Hepatocyte (in vitro differentiated cells): ENCODE results near the gene SLC33A1. TPM values are rescaled to one million over a fixed set of nuclear protein-coding genes. Genes with fewer than 3 reads are reported as not detected.
"Not testable (repeated sequence)": the region's sequence is repeated elsewhere in the genome, so short reads cannot be mapped to it uniquely, and the experiment has no call there.

Experiments used
- DNase-seq: peaks from one replicate; pipeline ENCODE4 v3.0.0-alpha.2; 2016; ENCODE audit warnings: low spot score
- H2AFZ ChIP-seq: fragments of 200-600 bp; sonication (generic); 2 replicates; pipeline ENCODE4 v1.6.0; 2016; ENCODE audit warnings: antibody characterized with exemption, mild to moderate bottlenecking
- H3K27ac ChIP-seq: fragments of 200-600 bp; sonication (generic); 2 replicates; pipeline ENCODE4 v1.5.1; 2016; ENCODE audit warnings: mild to moderate bottlenecking
- H3K27me3 ChIP-seq: fragments of 200-600 bp; sonication (generic); 2 replicates; pipeline ENCODE4 v1.6.1; 2016
- H3K36me3 ChIP-seq: fragments of 200-600 bp; sonication (generic); replicated peaks from 2 replicates; pipeline ENCODE4 v1.5.1; 2016; ENCODE audit warnings: low read depth; ENCODE audit not compliant: insufficient read depth
- H3K4me1 ChIP-seq: fragments of 200-600 bp; sonication (generic); 2 replicates; pipeline ENCODE4 v1.5.1; 2016; ENCODE audit warnings: mild to moderate bottlenecking, moderate library complexity; ENCODE audit not compliant: insufficient read depth
- H3K4me2 ChIP-seq: fragments of 200-600 bp; sonication (generic); 2 replicates; pipeline ENCODE4 v1.6.0; 2016
- H3K4me3 ChIP-seq: fragments of 200-600 bp; sonication (generic); 2 replicates; pipeline ENCODE4 v1.5.1; 2016; ENCODE audit warnings: mild to moderate bottlenecking
- H3K79me2 ChIP-seq: fragments of 200-600 bp; sonication (generic); 2 replicates; pipeline ENCODE4 v1.6.0; 2017; ENCODE audit warnings: mild to moderate bottlenecking
- H3K9me2 ChIP-seq: fragments of 200-600 bp; sonication (generic); replicated peaks from 2 replicates; pipeline ENCODE4 v1.6.0; 2017; ENCODE audit warnings: mild to moderate bottlenecking; ENCODE audit not compliant: insufficient read depth
- H3K9me3 ChIP-seq: fragments of 200-600 bp; sonication (generic); 2 replicates; pipeline ENCODE4 v1.5.1; 2016; ENCODE audit warnings: low read depth, mild to moderate bottlenecking
- H4K20me1 ChIP-seq: fragments of 200-600 bp; sonication (generic); 2 replicates; pipeline ENCODE4 v1.6.0; 2016; ENCODE audit warnings: mild to moderate bottlenecking; ENCODE audit not compliant: insufficient read depth, poor library complexity, severe bottlenecking
- EZH2 ChIP-seq: fragments of 200-600 bp; sonication (generic); IDR thresholded peaks from 2 replicates; pipeline ENCODE4 v1.6.1; 2016; ENCODE audit warnings: antibody characterized with exemption, mild to moderate bottlenecking, borderline replicate concordance
- EZH2phosphoT487 ChIP-seq: fragments of 200-600 bp; sonication (generic); IDR thresholded peaks from one replicate; pipeline ENCODE4 v1.6.1; 2018; ENCODE audit warnings: antibody characterized with exemption, mild to moderate bottlenecking, low read depth, moderate library complexity; ENCODE audit not compliant: unreplicated experiment, severe bottlenecking
- WGBS: methylation state at CpG from one replicate; pipeline ENCODE4 v1.1.6; 2016; ENCODE audit warnings: low lambda C conversion rate; ENCODE audit errors: missing lambda C conversion rate; 5-methylcytosine and 5-hydroxymethylcytosine counted together
- polyA plus RNA-seq: library from polyadenylated mRNA; unstranded; fragments of >200 nt; fragmentation: Nextera tagmentation; extraction: Ambion mirVana; gene quantifications from 2 replicates; pipeline ENCODE4 v1.2.1, GENCODE V29; 2016
- total RNA-seq: library from RNA; depleted of rRNA; stranded (reverse); fragments of >200 nt; gene quantifications from 2 replicates; pipeline ENCODE4 v1.2.3, GENCODE V29; 2014
- TF ChIP-seq, protein P1 (sequence below): fragments of 200-600 bp; sonication (generic); IDR thresholded peaks from 2 replicates; pipeline ENCODE4 v1.5.1; 2016; ENCODE audit warnings: antibody characterized with exemption, mild to moderate bottlenecking; ENCODE audit not compliant: poor library complexity

SLC33A1 gene
- total and polyA plus RNA-seq, 2 experiments from 2014 or later = 20.0 to 46.5 TPM

DNA sequence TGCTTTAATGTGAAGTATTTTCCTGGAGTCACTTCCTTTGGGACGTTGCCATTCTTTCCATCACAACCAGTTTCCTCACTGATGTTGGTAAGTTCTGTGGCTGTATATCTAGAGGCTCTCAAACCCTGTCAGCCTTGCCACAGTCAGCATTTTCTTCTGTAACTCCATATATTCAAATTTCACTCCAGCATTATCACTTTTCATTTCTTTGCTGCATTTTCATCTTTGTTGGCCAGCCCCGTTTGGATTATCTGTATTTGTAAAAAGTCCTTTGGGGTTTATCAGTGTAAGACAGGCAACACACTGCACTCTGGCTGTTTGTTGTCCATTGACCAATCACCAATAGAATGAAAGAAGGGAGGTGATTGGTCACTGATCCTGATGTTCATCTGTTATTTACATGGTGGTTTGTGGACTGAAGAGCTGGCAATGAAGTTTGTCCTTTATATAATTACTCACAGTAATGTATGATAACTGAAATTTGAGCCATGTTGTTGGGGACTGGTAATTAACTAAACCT lies 36.5 kb upstream of the SLC33A1 start:
- Histone ChIP-seq H3K9me2 (no peaks in the 10 kb centered on the region), H3K9me3 (no peaks in the 10 kb centered on the region), H3K4me3 (no peak overlapping the region), H3K4me1 (peaks cover 5% of the 10 kb centered on the region), H3K27ac (peak overlapping the region; percentile 6), H3K79me2 (peaks cover 78% of the 10 kb centered on the region), H3K27me3 (no peaks in the 10 kb centered on the region), H2AFZ (no peak overlapping the region), H3K4me2 (no peak overlapping the region), H3K36me3 (no peaks in the 10 kb centered on the region), H4K20me1 (peaks cover 4% of the 10 kb centered on the region)
- TF ChIP-seq EZH2 (no peak), EZH2phosphoT487 (no peak)
- TF ChIP-seq, protein P1, sequence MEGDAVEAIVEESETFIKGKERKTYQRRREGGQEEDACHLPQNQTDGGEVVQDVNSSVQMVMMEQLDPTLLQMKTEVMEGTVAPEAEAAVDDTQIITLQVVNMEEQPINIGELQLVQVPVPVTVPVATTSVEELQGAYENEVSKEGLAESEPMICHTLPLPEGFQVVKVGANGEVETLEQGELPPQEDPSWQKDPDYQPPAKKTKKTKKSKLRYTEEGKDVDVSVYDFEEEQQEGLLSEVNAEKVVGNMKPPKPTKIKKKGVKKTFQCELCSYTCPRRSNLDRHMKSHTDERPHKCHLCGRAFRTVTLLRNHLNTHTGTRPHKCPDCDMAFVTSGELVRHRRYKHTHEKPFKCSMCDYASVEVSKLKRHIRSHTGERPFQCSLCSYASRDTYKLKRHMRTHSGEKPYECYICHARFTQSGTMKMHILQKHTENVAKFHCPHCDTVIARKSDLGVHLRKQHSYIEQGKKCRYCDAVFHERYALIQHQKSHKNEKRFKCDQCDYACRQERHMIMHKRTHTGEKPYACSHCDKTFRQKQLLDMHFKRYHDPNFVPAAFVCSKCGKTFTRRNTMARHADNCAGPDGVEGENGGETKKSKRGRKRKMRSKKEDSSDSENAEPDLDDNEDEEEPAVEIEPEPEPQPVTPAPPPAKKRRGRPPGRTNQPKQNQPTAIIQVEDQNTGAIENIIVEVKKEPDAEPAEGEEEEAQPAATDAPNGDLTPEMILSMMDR = no peak
- 53% methylated on average over 2 of the region's 2 CpGs for WGBS
- DNase-seq = peak; percentile 7

DNA sequence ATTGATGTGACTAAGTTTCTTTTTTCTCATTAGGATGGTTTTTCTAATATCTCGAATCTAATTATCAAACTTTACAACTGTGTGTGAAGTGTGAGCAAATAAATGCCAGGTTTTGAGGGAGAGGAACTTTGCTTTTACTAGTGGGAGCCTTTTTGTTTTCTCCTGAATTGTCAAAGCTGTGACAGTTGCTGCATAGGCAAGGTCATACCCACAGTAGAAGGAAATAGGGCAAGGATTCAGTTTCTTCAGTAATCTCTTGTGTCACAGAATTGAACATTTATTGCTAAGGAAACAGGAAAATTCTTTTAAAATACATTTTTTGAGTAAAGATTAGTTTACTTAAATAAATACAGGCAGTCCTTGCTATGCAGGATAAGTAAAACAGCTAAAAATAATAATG lies 35.7 kb upstream of the SLC33A1 start:
- Histone ChIP-seq H3K27me3 (no peaks in the 10 kb centered on the region), H3K36me3 (no peaks in the 10 kb centered on the region), H3K9me2 (no peaks in the 10 kb centered on the region), H2AFZ (no peak overlapping the region), H3K4me2 (no peak overlapping the region), H3K9me3 (no peaks in the 10 kb centered on the region), H3K4me3 (no peak overlapping the region), H4K20me1 (peaks cover 5% of the 10 kb centered on the region), H3K79me2 (peaks cover 86% of the 10 kb centered on the region), H3K27ac (no peak overlapping the region), H3K4me1 (peaks cover 5% of the 10 kb centered on the region)
- 70% methylated on average over 1 of the region's 1 CpG for WGBS
- no peak for DNase-seq
- TF ChIP-seq EZH2phosphoT487 (no peak), EZH2 (no peak)
- TF ChIP-seq, protein P1 = no peak

DNA sequence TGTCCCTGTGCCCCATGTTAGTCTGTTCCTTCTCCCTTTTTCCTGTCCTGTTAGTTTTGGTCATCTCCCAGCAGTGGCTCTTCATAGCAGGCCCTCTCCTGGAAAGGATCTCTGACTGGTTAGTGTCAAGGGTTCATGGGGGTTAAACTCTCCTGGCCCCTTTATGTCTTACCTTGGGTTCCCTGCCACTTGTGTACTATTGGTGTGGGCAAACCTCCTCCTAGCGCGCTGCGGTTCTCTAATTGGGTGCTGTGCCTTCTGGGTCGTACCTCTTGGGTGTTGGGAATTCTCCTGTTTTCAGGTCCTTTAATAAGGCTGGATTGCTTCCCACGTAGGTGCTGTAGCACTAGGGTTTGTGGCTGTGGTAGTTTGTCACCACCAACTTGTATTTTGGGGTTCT lies 35.0 kb upstream of the SLC33A1 start:
- no peak overlapping the region for H2AFZ ChIP-seq
- H3K9me2 ChIP-seq = no peaks in the 10 kb centered on the region
- peaks cover 5% of the 10 kb centered on the region for H3K4me1 ChIP-seq
- no peak overlapping the region for H3K4me3 ChIP-seq
- H3K27ac ChIP-seq = no peak overlapping the region
- TF ChIP-seq EZH2 = no peak
- TF ChIP-seq, protein P1 = no peak
- no peak for TF ChIP-seq EZH2phosphoT487
- H4K20me1 ChIP-seq = peaks cover 12% of the 10 kb centered on the region
- H3K27me3 ChIP-seq = no peaks in the 10 kb centered on the region
- WGBS = 97% methylated on average over 5 of the region's 5 CpGs
- peaks cover 90% of the 10 kb centered on the region for H3K79me2 ChIP-seq
- no peak overlapping the region for H3K4me2 ChIP-seq
- no peaks in the 10 kb centered on the region for H3K36me3 ChIP-seq
- no peaks in the 10 kb centered on the region for H3K9me3 ChIP-seq
- DNase-seq = no peak

DNA sequence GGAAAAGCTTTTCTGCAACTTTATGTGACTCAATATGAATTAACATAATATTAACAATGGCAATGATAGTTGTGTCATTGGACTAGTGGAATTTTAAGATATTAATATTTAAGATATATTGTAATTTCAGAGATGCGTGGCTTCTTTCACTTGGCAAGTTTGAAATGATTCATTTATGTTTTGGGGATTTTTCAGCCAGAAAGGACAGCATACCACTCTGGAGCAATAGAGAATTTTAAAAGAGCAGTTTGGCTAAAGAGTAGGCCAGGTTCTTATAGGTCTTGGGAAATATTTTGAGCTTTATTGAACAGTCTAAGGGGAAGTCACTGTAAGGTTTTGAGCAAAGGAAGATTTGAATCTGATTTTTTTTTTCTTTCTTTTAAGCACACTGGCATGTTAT lies 32.7 kb upstream of the SLC33A1 start:
- Histone ChIP-seq H2AFZ (no peak overlapping the region), H3K4me1 (peaks cover 5% of the 10 kb centered on the region), H3K36me3 (no peaks in the 10 kb centered on the region), H3K4me2 (no peak overlapping the region), H3K9me3 (no peaks in the 10 kb centered on the region), H3K4me3 (no peak overlapping the region), H3K27me3 (no peaks in the 10 kb centered on the region), H3K79me2 (peaks cover 98% of the 10 kb centered on the region), H3K9me2 (no peaks in the 10 kb centered on the region), H4K20me1 (peaks cover 13% of the 10 kb centered on the region), H3K27ac (no peak overlapping the region)
- WGBS = 97% methylated on average over 1 of the region's 1 CpG
- DNase-seq = no peak
- TF ChIP-seq EZH2phosphoT487 (no peak), EZH2 (no peak)
- TF ChIP-seq, protein P1 = no peak

DNA sequence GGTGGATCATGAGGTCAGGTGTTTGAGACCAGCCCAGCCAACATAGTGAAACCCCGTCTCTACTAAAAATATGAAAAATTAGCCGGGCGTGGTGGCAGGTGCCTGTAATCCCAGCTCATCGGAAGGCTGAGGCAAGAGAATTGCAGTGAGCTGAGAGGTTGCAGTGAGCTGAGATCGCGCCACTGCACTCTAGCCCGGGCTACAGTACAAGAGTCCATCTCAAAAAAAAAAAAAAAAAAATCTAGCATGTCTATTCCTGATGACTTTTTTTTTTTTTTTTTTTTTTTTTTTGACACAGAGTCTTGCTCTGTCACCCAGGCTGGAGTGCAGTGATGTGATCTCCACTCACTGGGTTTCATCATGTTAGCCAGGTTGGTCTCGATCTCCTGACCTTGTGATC lies 32.1 kb upstream of the SLC33A1 start:
- H3K4me1 ChIP-seq, H3K36me3 ChIP-seq, DNase-seq, H3K4me3 ChIP-seq, H3K9me2 ChIP-seq, H3K9me3 ChIP-seq, H3K27ac ChIP-seq, H3K27me3 ChIP-seq, H2AFZ ChIP-seq, H3K4me2 ChIP-seq: not testable (repeated sequence)
- WGBS = 97% methylated on average over 8 of the region's 8 CpGs
- peaks cover 98% of the 10 kb centered on the region for H3K79me2 ChIP-seq
- H4K20me1 ChIP-seq = peaks cover 13% of the 10 kb centered on the region
